ENCODE data around the gene ADGRL2.

DNA sequence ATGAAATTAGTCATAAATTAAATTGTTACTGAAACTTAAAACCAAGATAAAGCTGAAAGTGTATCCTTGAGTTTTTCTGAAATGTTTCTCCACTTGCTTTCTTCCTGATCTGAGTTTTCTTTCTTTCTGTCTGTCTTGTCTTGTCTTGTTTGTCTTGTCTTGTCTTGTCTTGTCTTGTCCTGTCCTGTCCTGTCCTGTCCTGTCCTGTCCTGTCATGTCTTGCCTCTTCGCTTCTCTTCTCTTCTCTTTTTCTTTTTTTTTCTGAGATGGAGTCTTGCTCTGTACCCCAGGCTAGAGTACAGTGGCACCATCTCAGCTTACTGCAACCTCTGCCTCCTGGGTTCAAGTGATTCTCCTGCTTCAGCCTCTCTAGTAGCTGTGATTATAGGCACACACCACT is 73.7 kb downstream of the ADGRL2 start:
- TF ChIP-seq, protein P1, sequence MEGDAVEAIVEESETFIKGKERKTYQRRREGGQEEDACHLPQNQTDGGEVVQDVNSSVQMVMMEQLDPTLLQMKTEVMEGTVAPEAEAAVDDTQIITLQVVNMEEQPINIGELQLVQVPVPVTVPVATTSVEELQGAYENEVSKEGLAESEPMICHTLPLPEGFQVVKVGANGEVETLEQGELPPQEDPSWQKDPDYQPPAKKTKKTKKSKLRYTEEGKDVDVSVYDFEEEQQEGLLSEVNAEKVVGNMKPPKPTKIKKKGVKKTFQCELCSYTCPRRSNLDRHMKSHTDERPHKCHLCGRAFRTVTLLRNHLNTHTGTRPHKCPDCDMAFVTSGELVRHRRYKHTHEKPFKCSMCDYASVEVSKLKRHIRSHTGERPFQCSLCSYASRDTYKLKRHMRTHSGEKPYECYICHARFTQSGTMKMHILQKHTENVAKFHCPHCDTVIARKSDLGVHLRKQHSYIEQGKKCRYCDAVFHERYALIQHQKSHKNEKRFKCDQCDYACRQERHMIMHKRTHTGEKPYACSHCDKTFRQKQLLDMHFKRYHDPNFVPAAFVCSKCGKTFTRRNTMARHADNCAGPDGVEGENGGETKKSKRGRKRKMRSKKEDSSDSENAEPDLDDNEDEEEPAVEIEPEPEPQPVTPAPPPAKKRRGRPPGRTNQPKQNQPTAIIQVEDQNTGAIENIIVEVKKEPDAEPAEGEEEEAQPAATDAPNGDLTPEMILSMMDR (IDR thresholded peaks at IDR 0.05; ENCODE audit: poor library complexity): no peak
- TF ChIP-seq EZH2phosphoT487 (IDR thresholded peaks at IDR 0.05; ENCODE audit: low read depth, severe bottlenecking, unreplicated experiment): no peak
